Activated CD8-positive, alpha-beta memory T cell treated with anti-CD3 and anti-CD28 coated beads for 24 hours (primary cell): Measurements from ENCODE around the gene PREX1.
A peak's percentile ranks its signal among the peaks of the same experiment; 100 is the strongest.

Experiments used
- DNase-seq: peaks from one replicate; pipeline ENCODE4 v3.0.0-alpha.2; 2020

Gene PREX1

DNA sequence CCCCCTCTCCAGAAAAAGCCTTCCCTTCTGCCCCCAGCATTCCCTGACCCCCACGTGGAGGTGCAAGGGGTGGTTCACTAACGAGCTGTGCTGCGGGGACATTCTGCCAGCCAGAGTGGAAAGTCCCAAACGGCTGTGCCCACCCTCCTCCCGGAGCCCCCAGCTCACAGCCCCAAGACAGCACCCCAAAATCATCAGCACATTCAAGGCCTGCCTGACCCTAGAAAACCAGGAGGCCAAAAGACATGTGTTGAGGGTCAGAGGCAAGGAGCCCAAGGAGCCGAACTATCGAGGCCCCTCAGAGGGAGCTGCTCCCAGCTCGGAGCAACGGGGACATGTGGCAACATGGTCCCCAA, 197.9 kb downstream of the PREX1 start:
- no peak for DNase-seq

DNA sequence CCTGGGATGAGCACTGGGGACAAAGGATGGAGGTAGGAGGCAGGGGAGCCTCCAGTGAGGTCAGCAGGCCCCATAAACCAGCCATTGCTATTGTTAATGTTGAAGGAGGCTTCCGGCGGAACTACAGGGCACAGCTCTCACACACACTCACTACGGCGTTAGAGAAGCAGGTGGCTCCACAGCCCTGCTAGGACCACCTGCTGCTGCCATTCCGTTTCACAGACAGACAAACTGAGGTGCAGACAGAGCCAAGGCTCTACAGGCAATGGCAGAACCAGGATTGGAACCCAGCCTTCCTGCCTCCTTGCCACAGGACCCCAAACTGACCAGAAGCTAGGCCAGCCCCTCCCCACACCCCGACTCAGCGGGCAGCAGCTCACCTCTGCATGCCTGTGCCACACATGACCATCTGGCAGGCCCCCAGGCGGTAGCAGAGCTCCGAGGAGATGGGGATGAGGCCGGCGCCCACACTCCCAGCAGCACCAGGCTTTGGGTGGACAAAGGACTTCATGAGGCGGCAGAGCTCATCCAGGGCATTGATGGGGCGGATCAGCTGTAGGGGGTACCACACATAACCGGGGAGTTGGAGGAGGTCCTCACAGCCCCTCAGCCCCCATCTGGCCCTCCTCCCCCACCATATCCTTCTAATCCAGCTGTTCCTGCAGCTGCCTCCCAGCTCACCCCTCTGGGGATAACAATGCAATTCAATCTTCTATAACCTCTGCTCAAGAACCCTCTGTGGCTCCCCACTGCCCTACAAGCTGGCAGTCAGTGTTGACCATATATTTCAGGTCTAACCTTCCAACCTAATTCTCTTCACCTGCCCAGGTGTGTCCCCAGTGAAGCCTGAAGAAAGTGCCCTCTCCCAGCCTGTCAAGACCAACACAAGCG, 198.5 kb downstream of the PREX1 start:
- no peak for DNase-seq

DNA sequence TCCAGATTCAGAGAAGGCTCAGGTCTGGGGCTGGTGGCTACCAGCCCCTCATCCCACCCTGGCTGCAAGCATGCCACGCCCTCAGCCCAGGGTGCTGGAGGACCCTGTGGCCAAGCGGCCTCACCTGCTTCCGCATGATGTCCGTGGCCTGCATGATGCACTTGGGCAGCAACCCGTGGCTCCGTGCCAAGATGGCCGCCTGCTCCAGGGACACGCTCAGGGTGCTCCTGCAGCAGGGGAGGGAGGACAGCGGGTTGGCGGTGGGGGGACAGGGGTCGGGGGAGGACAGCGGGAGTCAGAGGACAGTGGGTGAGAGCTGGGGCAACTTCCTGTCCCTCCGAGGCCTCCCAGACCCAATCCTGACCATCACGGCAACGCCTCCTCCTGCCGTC, 200.1 kb downstream of the PREX1 start:
- DNase-seq = no peak

DNA sequence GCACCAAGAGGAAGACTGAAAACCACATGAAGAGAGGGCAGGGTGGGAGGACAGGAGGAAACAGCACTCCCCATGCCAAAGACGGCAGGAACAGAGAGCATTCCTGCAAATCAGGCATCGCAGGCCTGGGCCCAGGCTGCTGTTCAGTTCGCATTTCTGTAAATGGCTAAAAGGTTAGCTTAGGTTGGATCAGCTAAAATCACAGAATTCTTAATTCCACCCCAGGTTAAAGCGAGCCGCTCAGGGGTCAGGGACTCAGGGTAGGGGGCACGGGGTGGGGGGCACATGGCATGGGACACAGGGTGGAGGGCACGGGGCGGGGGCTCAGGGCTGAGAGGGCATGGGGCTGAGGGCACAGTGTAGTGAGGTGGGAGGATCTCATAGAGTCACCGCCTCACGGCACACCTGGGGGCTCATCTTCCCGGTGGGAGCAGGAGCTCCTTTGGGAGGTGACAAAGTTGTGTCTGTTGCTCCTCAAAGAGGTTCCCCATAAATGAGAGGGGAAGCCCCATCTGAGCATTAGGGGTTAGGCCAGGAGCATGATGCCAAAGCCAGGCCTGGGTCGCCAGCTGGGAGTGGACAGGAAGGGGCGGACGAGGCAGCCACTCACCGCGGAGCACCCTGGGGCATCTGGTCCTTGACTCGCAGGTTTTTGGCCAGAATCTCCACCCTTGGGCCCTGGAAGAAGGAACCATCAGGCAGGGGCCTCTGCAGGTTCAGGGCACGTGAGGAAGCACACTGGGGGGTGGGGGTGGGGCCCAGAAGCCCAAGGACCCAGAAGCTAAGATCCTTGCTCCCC, 200.7 kb downstream of the PREX1 start:
- DNase-seq = no peak

DNA sequence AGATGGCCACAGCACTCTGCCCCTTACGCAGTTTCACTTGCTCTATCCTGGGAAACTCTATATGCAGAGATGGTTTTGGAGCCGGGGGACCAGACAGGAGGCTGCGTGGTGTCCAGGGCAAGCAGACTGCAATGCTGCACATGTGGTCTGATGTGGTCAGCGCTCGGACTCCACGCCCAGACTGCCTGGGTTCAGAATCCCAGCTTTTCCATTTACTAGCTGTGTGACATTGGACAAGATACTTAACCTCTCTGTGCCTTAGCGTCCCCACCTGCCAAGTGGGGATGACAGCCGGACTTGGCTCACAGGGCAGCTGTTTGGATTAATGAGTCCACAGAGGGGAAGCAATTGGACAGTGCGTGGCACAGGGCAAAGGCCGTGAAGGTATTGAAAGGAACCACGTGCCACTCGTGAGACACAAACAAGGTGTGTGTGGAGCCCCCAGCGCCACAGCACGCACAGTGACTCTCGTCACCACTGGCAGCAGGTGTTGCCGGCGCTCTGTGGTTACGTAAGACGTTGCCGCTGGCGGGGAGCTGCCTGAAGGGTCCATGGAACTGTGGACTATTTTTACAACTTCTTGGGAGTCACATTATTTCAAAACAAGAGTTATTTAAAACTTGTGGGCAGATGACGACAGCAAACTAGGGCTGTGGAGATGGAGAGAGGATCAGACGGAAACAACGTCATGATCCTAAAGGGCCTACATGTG, 201.4 kb downstream of the PREX1 start:
- DNase-seq = no peak

DNA sequence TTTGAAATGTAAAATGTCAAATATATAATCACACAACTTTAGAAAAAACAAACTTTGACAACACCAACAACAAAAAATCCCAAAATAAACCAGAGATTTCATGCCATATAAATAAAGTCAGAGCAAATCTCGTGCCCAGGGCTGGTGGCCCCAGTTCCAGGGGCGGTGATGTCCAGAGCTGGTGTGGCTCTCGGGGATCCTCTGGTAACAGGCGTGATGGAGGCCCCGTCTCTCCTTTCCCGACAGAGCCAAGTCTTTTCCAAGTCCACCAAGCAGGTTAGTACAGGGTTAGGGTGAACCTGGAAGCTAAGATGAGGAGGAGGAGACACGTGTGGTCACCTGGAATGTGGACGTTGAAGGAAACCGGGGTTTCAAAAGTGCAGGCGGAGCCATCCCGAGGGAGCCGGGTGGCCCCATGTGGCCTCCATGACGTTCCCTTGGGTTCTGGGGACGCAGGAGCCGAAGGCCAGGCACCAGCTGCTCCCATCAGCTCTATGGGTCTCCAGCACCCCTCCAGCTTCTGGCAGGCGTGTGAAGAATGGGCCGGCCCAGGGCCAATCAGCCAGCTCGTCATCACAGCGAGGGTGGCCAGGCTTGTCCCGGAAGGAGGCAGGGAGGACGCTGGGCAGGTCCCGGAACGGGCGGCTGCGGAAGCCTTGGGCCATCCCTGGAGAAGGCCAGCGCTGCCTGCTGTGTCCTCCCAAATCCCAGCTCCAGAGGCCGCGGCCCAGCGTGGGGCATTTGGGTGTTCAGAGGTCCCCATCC, 202.5 kb downstream of the PREX1 start:
- no peak for DNase-seq

DNA sequence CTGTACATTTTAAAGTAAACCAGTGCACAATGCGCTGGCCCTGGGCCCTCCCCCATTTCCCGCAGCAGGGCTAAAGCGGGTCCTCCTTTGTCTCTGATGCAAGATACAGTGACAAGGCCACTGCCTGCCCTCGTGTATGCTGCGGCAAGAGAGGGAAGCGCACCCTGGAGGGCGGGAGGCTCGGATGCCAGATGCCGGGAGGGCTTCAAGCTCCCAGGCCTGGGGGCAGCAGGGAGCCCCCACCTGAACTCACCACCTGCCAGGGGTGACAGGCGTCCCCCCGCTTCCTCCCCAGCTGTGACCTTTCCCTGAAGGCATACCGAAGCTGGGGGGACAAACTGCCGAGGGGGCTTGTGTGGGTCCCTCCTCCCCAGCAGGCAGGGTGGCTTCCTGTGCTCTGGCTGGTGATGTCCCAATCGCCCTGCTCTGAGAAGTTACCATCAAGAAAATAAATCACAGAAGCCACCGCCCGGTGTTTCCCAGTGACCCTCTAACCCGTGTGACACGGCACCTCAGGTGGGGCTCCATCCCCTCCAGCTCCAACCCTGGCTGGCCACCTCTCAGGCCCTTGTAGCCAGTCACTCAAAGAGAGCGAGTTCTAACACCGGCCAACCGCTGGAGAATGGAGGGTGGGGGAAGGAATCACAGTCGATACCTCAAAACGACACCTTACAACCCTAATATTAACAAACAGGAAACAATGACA, 203.3 kb downstream of the PREX1 start:
- DNase-seq = no peak

DNA sequence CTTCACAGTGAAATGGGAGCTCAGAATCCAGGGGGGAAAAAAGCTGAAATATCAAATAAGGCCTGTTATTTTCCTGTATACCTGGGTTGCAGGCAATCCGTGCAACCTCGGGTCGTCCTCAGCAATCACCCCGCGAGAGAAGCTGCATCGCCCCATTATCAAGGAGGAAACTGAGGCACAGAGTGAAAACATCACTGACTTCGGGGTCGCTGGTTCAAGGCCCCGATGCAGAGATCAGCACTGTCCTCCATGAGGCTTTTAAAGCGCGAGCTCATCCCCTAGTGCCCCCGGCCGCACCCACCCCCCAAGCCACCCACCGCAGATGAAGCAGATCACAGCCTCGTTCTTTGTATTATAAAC, 203.9 kb downstream of the PREX1 start:
- DNase-seq = no peak

DNA sequence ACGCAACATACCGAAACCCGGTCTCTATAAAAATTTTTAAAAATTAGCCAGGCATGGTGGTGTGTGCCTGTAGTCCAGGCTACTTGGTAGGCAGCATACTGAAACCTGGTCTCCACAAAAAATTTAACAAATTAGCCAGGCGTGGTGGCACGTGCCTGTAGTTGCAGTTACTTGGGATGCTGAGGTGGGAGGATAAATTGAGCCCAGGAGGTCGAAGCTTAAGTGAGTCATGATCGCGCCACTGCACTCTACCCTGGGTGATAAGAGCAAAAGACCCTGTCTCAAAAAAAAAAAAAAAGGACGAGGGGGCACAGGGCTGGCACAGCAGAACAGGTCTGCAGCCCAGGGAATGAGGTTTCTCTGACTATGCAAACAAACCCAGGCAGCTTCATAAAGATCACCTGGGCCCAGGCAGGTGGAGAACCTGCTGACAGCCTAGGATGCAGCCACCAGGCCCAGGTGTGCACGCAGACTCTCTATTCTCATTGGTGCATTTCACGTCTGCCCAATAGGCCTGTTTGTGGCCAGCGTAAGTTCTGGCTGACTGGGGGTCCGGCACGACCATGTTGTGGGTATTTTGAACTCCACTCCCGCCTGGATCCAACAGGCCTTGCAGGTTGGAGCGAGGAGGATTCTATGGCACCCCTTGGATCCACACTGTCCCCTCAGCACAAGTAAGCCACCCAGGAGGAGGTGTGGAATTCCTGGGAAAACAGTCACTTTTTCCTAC, 204.5 kb downstream of the PREX1 start:
- DNase-seq = no peak

DNA sequence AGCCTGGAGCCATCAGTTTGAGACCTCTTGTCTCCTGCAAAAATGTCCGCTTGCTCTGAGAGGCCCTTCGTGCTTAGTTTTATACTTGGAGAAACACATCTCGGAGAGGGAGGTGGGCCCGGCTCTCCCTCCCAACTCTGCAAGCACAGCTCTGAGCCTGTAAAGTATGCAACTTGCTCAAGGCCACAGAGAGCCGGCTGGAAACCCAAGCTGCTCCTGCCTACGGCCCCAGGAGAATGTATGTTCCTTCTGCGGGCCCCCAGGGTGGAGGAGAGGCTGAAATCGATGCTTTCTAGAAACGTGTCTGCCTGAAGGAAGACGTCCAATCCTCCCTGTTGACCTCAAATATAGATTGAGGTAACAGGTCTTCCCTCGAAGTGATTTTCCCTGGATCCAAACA, 205.4 kb downstream of the PREX1 start:
- no peak for DNase-seq

DNA sequence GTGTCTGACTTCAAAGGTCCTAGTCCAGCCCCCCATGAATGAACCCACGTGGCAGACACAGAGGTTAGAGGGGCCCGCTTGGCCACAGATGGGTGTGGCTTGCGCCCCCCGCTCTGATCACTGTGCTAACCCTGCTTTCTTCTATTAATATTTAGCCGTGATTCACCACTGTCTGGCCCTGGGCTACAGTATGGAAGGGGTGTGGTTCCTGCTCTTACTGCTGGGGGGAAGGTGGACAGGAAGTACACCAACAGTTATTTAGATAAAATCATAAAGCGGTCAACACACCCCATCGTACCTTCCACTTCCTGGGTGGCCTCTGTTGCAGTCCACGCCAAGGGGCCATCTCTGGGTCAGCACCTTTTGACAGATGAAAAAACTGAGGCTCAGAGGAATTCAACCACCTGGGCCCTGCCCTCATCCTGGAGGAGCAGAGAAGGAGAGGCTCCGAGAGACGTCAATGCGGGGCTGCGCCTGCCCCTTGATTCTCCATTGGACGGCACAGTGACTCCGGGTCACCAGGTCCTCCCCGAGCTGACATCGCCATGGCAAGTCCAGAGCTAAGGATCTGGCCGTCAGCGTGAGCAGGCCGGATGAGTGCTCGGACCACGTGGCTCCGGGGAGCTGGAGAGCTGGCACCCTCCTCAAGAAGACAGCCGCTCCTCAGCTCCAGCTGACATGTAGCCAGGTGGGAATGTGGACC, 206.3 kb downstream of the PREX1 start:
- DNase-seq = no peak

DNA sequence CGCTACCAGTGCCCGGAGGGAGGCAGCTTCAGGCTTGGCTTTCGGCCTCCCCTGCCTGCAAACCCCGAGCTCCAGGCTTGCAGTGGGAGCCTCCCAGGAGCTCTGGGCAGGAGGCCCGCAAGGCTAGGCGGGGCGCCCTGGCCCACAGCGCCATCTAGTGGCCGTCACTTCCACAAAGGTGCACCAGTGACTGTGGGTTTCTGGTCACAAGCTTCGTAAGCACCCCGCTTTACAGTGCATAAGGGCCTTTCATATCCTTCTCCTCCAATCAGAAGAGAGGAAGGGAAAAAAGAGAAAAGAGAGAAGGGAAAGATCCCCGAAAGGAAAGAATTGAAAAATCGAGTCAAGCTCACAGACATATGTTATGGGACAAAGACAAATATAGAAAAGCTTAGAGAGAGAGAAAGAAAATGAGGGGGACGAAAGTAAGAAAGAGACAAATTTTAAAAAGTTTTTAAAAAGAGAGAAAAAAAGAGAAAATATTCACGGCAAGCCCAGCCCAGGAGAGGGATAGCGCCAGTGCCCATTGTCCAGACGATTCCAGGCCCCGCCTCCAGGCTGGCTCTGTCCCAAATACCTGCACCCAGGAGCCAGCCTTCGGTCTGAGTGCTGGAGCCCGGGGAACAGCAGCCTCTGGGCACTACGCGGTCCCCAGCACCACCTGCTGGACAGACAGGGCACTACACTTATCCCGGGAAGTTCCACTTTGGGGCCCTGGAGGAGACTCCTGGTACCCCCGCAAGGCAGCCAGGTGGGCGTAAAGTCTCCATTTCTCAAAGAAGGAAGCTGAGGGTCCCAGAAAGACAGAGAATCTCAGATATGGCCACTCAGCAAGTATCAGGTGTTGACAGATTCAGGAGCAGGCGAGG, 207.1 kb downstream of the PREX1 start:
- peak; percentile 89 for DNase-seq

DNA sequence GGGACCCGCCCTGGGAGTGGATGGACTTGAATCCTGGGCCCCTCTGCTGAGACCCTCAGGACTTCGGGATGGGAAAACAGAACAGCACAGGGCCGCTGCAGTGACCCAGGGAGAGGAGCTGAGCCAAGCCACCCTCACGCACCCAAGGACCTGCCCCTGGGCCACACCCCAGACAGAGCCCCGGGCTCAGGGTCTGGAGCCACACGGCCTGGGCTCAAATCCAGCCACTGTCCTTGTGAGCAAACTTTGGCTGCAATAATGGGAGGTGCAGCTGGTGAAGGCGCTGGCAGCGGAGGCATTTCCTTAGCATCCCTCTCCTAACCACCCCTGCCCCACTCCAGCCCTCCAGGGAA, 207.7 kb downstream of the PREX1 start:
- no peak for DNase-seq

DNA sequence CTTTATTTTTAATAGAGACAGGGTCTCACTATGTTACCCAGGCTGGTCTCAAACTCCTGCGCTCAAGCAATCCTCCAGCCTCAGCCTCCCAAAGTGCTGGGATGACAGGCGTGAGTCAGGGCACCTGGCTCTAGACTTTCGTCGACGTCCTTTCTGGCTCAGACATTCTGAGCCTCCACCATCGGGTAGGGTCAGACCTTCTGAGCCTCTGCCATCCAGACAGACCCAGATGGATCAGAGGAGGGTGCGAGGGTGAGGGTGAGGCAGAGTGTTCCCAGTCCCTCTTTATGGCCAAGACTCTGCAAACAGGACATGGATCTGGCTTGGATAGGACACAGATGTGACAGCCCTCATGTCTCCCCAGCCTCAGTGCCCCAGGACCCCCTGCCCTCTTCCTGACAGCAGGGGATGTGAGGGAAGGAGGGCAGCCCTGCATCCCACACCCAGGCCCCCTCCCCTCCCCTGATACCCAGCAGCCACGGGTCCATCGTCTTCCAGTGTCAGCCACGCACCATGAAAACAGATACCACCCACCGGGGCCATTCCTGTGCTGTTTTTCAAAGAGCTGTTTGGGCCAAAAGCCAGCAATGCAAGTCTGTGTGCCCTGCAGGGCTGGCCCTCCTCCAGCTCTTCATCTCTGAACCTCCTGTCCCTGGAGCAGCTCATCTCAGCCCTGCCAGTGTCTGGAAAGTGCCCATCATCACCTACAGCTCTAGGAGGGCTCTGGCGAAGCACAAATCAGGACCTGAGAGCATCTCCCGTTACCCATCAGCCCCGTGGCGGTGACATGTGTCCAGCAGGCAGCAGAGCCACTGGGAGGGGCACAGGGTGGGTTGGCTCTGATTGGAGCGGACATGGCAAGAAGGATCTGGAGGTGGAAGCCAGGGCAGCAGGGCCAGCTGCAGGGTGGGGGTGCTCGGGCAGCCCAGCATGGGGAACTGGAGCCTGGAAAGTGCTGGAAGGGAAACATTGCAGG, 208.4 kb downstream of the PREX1 start:
- DNase-seq = no peak

DNA sequence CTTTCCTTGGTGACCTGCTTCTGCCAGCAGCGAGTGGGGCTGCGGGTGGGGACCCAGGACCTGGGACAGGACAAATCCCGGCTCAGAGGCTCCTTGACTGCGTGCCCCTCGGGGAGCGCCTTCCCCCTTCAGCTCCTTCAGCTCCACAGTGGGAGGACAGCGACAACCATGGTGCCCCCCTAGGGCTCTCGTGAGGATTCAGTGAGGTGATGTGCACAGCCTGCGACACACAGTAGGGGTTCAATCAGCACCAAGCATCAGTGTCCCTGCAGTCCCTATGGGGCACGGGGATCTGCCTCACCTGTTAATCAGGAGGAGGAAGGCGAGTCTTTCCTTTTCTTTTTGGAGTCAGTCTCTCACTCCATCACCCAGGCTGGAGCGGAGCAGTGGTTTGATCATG, 209.2 kb downstream of the PREX1 start:
- no peak for DNase-seq

DNA sequence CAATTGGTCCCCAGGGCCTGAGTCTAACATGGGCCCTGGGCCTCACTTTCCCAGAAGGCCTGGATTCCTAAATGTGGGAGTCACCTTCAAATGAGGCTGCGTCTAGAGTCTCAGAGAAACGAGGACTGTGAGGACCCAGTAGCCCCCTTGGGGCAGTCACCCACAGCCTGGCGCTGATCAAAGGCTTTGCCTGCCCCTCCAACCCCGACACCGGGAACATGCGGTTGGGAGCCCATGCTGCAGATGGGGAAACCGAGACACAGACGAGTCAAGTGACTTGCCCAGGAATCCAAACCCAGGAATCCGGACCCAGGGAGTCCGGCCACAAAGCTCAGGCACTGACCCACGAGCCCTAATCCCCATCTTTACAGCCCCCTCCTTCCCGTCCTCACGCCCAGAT, 209.7 kb downstream of the PREX1 start:
- no peak for DNase-seq

DNA sequence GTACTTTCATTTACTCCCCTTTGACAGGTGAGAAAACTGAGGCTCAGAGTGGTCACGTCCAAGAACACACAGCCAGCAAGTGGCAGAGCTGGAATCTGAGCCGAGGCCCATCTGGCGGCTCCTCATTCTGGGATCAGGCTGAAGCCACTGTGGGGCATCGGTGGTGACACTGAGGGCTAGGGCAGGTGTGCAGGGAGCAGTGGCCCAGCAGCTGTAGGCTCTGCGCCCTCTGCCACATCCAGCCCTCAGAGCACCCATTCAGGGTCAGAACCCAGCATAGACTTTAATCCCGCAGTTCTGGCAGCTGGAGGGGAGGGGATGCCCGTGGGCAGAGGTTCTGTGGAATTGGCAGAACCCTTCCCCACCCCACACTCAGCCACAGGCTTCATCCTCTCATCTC, 210.3 kb downstream of the PREX1 start:
- DNase-seq = no peak

DNA sequence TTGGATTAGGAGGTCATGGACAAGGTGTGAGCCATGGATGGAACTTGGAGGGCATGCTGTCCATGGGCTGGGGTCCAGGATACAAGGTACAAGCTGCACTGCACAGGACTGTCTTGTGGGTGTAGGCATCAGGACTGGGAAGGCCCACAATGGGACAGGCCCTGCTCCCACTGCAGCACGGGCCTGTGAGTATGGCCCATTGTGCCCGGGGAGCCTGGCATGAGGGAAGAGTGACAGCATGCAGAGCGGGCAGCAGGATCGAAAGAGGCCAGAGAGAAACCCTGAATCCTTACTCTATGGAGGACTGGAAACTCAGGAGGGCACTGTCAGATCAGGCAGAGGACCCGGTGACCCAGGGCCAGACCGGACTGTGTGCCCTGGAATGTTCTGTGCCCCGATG, 211.3 kb downstream of the PREX1 start:
- DNase-seq = no peak

DNA sequence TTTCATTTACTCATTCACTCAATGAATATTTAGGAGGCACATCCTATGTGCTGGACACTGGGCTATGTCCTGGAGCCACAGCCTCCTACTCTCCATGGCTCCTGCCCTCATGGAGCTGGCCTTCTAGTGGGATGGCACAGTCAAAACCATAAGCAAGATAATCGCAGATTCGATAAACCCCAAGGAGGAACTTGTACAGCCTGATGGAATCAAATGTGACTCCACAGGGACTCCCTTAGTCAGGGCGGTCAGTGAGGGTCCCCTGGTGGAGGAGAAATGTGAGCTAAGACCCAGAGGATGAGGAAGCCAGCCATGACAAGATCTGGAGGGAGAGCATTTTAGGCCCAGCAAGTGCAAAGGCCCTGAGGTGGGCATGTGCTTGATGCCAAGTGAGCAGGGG, 211.9 kb downstream of the PREX1 start:
- no peak for DNase-seq
